Measurements from ENCODE around the gene F2.

GRCh38 chr11:46778416-46778815 lies 59.4 kb downstream of the F2 start:
- TF ChIP-seq CTCF (conservative IDR thresholded peaks at IDR 0.05; ENCODE audit: low read depth, low read length): no peak
- no peak for TF ChIP-seq EZH2 (IDR thresholded peaks at IDR 0.05; ENCODE audit: low read length, unreplicated experiment)

All from PC-3 (cell line).